Middle frontal gyrus (tissue), 1 donor: ENCODE results near the gene AKR1E2.
"Not testable (repeated sequence)": the region's sequence is repeated elsewhere in the genome, so short reads cannot be mapped to it uniquely, and the experiment has no call there.

ENCODE experiments used
- DNase-seq: peaks from one replicate; pipeline ENCODE4 v3.0.0-alpha.2; 2015; ENCODE audit warnings: low spot score; ENCODE audit errors: extremely low spot score

Gene AKR1E2

DNA sequence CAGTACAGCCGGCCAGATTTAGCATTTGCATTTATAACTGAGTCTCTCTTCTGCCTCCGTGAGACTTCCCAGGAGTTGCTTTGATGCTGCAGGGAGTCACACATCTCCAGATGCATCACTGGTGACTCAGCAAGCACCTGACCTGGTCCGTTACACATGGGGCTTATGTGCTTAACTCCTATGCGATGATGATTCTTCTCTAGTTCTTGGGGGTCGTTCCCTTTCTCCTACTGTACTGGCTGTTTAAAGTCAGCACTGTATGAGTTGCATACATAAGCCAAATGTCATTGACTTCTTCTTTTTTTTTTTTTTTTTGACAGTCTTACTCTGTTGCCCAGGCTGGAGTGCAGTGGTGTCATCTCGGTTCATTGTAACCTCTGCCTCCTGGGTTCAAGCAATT lies 13.0 kb upstream of the AKR1E2 start:
- no peak for DNase-seq

DNA sequence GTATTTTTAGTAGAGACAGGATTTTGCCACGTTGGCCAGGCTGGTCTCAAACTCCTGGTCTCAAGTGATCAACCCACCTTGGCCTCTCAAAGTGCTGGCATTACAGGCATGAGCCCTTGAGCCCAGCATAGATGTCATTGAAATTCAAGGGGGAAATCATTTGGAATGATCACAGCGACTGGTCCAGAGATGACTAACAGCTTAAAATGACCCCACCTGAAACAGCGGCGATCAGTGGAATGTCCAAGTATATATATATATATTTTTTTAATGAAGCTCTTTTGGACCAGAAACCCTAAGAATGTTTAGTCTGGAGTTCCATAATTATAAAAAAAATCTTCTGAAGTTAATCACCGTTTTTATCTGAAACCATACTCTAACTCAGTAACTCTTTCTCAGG lies 12.5 kb upstream of the AKR1E2 start:
- DNase-seq: no peak

DNA sequence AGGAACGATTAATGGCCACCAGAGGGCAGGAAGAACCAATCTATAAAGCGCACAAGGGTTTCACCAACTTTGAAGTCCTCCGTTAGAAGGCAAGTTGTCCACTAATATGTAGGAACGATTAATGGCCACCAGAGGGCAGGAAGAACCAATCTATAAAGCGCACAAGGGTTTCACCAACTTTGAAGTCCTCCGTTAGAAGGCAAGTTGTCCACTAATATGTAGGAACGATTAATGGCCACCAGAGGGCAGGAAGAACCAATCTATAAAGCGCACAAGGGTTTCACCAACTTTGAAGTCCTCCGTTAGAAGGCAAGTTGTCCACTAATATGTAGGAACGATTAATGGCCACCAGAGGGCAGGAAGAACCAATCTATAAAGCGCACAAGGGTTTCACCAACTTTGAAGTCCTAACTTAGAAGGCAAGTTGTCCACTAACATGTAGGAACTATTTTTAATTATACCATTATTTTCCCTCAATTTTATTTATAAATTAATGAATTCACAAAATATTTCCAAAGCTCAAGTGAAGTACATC lies 10.3 kb upstream of the AKR1E2 start:
- DNase-seq: not testable (repeated sequence)

DNA sequence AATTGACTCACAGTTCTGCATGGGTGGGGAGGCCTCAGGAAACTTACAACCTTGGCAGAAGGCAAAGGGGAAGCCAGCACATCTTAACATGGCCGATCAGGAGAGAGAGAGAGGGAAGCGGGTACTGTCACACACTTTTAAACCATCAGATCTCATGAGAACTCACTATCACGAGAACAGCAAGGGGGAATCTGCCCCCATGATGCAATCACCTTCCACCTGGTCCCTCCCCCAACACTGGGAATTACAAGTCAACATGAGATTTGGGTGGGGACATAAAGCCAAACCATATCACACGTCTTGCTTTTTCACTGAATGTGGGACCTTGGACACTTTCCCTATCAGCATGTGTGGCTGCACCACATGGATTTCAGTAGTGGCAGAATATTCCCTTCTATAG lies 9.0 kb upstream of the AKR1E2 start:
- no peak for DNase-seq

DNA sequence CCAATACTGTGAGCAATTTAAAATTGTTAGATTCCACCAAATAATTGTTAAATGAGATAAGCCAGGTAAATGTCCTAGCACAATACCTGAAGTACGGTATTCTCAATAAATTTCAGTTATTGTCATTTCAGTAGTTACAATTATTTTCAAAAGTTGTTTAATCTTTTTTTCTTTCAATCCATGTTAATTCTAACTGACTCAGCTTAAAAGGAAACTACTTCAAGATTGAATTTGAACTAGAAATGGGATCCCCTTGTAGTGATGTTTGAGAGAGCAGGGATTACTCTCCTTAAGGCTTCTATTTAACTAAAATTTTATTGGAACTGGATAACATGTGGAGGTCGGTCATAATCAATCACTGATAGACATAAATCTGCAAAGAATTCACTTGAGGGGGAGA lies 6.9 kb upstream of the AKR1E2 start:
- DNase-seq: no peak

DNA sequence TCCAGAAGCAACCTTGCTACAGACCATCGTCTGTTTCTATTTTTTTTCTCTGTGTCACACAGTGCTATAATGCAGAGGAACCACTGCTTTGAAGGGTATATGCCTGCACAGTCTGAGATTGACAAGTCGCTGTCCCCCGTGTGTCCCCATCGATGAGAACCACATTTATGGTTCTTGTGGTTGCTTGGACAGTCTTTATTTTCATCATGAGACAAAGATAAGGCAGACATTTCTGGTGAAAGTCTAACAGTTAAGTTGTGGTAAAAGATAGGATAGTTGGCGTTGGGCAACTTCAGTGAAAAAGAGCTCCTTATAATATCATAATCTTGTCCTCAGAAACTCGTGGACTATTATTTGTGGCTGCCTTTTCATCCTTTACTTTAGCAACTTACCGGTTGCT lies 6.3 kb upstream of the AKR1E2 start:
- no peak for DNase-seq

DNA sequence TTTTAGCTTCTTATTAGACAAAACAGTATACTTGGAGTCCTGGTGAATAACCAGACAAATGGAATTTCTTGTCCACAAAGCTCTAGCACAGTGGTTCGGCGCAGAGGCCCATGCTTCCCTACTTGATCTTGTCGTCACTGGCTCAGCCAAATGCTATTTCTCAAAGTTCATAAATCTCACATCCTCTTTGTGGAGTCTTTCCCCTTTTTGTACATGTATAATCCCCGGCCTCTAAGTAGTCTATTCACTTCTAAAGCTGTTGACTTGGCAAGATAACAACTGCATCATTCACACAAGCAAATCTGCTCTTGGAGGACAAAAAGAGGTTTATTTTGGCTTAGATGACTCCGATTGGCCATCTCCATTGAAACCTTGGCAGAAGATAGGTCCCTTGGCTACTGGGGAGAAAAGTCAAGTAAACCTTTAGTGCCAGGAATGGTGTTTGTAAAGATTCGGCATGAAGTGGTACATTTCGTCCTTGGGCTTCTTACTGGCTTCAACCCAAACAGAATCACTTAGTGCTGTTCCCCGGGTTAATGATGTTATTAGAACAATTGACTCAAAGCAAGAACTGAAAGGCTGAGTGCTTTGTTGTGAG lies 5.1 kb upstream of the AKR1E2 start:
- DNase-seq: no peak

DNA sequence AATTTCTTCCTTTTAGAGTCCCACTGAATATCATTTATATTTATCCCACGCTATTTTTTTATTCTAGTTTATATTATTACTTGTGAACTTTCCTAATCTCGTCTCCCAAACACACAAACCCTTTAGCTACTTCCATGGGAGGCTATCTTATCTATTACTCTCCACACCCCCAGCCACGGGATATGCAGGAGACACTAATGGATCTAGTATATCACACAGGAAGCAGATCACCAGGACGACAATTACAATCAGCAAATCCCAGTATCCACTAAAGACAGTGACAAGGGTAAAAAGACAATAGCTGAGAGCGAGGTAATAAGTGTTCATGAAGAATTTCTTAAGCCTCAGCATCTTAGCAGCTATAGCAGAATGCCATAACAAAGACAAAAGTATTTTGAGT lies 3.8 kb upstream of the AKR1E2 start:
- no peak for DNase-seq

DNA sequence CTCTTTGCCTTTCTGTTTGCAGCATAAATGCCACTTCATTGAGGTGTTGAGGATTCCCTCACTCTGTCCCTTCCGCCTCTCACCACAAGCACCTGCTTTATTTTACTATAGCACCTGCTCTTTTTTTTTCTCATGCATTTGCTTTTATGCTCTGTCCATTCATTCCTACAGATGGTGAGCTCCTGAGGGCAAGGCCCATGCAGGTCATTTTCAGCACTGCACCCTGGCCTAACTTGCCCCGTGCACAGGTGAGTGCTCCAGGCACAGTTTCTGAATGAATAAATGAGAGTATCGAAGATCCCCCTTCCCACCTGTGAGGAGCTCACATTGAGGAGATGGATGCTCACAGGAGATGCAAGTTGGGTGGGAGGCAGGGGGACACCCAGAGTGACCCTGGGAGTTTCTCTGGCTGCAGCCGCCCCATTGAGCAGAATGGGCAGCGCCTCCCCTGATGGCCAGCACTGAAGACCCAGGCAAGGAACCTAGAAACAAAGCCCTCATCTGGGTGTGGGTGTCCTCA lies 1.2 kb upstream of the AKR1E2 start:
- DNase-seq: no peak

DNA sequence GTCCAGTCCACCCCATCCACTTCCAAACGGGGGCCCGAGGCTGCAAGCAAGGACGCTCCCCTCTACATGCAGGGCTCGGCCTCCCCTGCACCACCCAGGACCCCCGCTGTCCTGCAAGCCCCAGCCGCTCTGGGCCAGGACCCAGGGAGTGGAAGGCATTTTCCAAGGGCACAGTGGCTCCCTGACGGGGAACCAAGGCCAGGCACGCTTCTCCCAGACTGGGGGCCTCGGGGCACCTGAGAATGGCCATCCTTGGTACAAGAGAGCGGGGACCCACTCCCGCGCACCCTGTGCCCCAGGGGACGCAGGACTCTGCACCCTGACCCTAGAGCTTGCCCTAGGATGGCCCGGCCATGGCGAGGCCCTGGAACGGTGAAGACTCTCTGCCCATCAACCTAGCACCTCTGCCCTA lies 545 bp upstream of the AKR1E2 start:
- DNase-seq: no peak

DNA sequence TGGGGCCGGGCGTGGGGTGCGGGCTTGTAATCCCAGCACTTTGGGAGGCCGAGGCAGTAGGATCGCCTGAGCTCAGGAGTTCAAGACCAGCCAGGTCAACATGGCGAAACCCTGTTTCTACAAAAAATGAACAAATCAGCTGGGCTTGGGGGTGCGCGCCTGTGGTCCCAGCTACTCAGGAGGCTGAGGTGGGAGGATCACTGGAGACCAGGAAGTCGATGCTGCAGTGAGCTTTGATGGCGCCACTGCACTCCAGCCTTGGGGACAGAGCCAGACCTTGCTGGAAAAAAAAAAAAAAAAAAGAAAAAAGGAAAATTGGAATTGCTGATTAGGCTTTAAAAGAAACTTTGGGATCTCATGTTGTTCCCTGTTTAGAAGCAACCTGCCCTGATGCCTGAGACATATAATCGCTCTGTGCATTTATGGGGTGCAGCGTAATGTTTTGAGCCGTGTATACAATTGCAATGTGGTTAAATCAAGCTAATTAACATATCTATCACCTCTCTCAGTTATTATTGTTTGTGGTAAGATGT lies 851 bp downstream of the AKR1E2 start:
- no peak for DNase-seq

DNA sequence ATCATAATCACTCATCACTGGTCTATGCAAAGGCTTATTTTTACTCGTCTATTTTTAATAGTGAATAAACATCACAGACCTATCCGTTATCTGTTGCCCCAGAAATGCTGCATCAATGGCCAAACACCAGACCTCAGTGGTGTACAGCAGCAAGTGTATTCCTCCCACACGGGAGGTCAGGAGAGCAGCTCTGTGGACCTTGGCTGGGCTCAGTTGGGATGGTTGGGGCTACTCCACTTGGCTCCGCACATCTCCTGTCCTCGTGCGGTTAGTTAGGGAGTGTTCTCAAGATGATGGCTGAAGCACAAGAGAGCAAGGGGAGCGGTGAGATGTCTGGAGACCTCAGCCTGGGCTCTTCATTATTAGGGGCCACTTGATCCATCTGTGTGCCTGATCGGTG lies 2.0 kb downstream of the AKR1E2 start:
- DNase-seq: no peak

DNA sequence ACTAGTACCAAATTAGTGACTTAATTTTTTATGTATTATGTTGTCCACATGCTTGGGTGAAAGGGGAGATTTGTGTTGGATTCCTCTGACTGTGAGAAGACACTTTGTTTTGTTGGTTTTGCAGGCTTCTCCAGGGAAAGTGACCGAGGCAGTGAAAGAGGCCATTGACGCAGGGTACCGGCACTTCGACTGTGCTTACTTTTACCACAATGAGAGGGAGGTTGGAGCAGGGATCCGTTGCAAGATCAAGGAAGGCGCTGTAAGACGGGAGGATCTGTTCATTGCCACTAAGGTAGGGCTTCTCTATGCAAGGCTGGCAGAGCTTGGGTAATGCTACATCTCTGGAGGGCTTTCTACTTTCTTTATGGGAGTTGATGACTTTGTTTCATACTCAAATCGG lies 4.5 kb downstream of the AKR1E2 start:
- DNase-seq: no peak

DNA sequence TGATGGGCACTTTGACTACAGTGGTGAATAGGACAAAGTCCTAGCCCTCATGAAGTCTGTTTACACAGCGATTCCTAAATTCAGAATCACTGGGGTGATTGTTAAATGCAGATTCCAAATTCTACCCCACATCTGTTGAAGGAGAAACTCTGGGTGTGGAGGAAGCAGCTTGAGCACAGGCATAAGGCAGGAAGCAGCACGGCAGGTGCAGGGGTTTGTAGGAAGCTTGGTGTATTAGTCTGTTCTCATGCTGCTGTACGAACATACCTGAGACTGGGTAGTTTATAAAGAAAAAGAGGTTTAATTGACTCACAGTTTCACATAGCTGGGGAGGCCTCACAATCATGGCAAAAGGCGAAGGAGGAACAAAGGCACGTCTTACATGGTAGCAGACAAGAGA lies 5.1 kb downstream of the AKR1E2 start:
- no peak for DNase-seq

DNA sequence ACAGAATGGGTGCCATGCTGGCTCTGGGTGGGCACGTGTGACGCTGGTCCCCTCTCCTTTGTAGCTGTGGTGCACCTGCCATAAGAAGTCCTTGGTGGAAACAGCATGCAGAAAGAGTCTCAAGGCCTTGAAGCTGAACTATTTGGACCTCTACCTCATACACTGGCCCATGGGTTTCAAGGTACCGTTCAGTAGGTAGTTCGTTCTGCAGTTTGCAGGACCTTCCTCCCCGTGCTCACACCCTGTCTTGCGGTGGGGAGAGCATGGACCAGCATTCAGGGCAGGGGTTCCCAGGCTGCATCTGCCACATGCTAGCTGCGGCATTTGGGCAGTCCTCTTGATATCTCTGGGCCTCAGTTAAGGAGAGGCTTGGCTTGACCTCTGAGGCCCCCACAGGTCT lies 7.3 kb downstream of the AKR1E2 start:
- no peak for DNase-seq

DNA sequence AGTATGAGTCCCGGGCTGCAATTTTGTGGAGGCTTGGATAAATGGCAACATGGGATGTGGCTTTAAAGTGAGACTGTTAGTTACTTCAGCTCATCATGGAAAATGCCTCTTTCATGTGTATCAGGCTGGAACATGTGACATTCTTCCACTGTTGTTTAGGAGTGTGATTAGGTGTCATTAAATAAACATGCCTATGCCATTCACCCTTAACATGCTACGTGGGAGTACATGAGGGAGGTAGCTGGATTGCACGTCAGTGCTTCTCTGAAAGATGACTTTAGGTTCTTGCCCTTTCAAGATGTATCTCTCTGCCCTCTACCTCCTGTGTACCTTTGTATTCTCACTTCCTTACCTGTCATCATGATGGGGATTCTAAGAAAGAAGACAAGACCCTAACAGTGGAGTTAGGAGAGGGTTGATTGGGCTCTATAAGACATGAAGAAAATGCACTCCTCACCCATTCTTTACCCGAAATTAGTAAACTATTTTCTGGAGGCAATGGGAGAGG lies 8.9 kb downstream of the AKR1E2 start:
- DNase-seq: no peak

DNA sequence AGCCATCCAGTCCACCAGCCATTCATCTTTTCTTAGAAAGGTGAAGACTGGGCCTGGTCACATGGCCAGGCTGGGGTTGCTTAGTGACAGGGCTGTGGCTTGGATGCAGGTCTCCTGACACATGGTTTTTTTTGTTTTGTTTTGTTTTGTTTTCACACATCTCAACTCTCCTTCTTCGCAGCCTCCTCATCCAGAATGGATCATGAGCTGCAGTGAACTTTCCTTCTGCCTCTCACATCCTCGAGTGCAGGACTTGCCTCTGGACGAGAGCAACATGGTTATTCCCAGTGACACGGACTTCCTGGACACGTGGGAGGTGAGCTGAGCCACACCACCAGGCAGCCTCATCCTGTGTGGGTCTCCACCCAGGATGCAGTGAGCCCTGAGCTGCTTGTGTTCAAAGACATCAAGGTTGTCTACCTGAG lies 9.5 kb downstream of the AKR1E2 start:
- DNase-seq: no peak

DNA sequence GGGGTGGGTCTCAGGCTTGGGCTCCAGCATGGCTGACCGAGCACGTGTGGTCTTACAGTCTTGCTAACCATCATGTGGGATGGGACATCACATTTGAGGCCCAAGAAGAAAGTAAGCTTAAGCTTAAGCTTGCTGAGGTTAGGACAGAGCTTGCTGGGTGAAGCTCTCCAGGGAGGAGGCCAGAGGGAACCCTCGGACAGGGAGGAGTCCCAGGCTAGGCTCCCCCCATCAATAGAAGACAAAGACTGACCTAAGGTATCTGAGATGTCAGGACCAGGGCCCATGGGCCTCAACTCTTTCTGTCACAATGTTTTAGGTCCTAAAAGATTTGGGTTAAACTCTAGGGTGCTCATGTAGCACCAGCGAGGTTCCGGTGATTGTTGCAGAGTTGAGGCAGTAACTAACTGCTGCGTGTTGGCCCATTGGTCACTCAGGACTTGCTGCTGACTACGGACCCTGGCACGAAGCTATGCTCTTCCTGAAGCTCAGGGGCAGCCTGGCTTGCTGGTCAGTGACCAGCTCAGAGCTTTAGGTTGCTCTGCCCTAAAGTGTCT lies 10.5 kb downstream of the AKR1E2 start:
- DNase-seq: no peak

DNA sequence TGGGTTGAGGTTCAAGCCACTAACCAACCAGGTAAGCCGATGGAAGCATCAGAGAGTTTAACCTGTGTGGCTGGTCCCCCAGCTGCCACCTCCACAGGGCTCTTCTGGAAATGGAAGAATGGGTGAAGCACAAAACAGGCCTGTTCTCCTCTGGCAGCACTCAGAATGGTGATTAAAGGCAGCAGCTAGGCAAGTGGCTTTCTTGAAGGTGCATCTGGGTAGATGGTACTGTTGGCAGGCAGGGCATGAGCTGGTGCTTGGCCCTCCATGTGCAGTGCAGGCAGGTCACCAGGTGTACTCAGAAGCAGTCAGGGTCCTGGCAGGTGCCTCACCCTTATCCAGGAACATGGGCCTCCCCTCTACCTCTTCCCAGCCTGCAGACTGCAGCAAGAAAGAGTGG lies 11.5 kb downstream of the AKR1E2 start:
- DNase-seq: no peak

DNA sequence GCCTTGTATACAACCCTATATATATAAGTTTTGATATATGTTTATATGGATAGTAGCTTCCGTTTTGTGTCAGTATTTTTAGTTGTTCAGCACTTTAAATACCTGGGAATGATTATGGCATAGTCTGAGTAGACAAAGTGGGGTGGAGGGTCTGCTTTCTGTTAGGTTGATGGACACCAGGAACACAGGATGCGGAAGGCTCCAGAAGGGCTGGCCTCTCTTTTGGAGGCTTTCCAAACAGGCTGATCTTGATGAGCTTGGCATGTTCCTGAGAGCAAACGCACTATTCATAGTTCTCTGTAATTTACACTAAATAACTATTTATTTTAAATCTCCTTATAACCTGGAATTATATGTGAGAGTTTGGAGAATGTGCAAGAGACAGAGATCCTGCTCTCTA lies 12.7 kb downstream of the AKR1E2 start:
- no peak for DNase-seq

DNA sequence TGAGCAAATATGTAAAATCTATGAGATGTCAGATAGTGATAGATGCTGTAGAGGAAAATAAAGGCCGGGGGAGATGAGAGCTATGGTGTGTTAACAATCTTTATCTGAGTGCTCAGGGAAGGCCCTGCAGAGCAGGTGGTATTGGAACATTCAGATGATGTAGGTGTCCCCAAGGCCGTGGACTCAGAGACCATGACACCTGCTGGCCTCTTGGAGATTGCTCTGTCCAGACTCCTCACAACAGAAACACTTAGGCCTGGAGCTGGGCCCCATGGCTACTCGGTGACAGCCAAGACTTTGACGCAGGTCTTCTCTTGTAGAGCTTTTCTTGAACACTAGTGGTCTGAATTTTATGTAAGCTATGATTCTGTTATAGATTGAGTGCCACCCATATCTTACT lies 13.3 kb downstream of the AKR1E2 start:
- no peak for DNase-seq

DNA sequence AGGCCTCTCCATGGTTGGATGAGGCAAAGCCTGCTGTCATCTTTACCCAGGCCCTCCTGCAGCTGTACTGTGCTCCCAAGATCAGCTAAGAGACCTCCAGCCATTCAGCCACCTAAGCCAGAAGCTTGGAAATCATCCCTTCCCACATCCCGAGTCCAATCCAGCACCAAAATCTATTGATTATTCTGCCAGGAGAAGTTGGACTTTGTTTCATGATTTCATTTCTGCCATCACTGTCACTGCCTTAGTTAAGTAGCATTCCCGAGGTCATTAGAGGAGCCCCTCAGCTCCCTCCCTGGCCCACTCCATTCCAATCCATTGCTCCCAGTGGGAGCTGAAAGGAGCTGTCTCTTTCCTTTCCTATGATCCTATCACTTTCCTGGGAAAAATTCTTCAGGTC lies 14.1 kb downstream of the AKR1E2 start:
- DNase-seq: no peak
